Measurements from ENCODE around the gene HAT1. TPM values are rescaled to one million over a fixed set of nuclear protein-coding genes. Genes with fewer than 3 reads are reported as not detected.
"Not testable (repeated sequence)": the region's sequence is repeated elsewhere in the genome, so short reads cannot be mapped to it uniquely, and the experiment has no call there.

The HAT1 gene
- total RNA-seq, 1 donor from 2014 or later = 35.1 TPM

DNA sequence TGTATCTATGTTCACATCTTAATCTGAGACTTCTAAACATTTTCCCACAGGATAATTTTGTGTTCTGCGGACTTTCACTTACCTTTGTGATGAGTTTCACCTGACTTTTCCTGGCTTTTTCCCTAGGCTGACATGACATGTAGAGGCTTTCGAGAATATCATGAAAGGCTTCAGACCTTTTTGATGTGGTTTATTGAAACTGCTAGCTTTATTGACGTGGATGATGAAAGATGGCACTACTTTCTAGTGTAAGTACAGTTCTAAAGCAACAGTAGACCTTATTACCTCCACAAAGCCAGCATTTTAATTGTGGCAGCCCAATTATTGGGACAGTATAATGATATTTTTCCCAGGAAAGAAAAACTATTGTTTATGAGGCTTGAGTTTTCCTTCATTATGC, 43.4 kb downstream of the HAT1 start:
- DNase-seq = no peak
- intact Hi-C loops (cut with micrococcal nuclease) = no loop called here
- ATAC-seq = no peak

DNA sequence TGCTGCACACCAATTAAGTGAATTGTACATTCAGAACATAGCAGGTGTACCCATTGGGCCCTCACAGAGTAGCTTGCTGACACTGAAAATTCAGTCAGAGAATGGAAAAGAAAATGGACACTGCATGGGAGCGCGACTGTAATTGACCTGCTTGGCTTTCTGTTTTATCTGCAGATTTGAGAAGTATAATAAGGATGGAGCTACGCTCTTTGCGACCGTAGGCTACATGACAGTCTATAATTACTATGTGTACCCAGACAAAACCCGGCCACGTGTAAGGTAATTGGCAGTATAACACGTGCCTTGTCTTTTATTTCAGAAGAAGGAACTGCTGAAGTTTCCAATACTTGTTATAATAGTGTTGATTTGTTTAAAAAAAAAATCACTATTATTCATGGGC, 44.0 kb downstream of the HAT1 start:
- ATAC-seq = no peak
- DNase-seq = no peak
- intact Hi-C loops (cut with micrococcal nuclease) = no loop called here

DNA sequence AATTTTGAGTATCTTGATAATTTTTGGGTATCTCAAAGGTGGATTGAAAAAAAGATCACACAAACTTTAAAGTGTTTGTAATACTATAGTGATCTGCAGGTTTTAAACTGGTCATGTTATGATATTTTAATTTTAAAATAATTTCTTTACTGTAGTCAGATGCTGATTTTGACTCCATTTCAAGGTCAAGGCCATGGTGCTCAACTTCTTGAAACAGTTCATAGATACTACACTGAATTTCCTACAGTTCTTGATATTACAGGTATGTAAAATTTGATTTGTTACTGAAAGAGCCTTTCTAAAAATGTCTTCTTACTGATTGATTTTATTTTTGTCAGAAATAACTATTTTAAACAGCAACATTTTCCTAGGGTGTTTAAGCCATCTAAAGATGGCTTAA, 44.4 kb downstream of the HAT1 start:
- ATAC-seq (no peak), DNase-seq (no peak)
- intact Hi-C loops (cut with micrococcal nuclease) = no loop called here

DNA sequence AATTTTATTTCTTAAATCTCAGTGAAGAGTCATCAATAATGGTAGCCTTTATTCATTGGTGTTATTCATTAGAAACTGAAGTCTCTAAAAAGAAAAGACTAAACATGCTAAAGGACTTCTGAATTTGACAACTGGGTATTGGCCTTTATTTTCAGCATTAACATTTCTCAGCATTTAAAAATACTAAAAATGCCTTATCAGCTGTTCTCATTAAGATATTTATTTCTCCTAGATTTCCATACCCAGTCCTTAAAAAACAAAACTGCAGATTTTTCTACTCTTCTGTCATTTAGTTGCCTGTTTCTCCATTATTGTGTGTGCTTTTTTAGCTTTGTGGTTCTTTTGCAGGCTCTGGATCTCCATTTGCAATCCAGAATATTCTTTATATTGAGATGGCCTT, 46.2 kb downstream of the HAT1 start:
- intact Hi-C loops (cut with micrococcal nuclease) = no loop called here
- ATAC-seq = no peak
- no peak for DNase-seq

DNA sequence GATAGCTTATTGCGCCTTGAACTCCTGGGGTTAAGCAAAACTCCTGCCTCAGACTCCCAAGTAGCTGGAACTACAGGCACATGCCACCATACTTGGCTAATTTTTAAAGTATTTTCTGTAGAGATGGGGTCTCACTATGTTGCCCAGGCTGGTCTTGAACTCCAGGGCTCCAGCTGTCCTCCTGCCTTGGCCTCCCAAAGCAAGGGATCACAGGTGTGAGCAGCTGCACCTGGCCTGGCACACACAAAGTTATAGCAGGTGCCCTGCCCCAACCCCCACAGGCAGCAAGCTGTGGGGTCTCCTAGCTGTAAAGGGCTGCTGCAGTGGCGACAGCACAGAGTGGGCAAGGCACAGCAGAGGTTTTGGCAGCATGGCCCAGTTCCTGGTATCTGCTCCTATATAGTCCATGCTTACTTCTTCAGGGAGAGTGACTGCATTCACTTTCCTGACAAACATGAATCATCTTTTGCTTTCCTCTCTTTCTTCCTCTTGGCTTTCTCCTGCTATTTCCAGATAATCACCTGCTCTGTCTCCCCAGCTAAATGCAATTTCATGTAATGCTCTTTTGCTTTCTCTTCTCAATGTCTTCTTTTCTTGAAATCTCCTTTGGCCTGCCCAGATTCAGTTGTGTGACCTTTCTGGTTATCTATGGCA, 50.2 kb downstream of the HAT1 start:
- no peak for ATAC-seq
- DNase-seq = no peak
- intact Hi-C loops (cut with micrococcal nuclease) = no loop called here

DNA sequence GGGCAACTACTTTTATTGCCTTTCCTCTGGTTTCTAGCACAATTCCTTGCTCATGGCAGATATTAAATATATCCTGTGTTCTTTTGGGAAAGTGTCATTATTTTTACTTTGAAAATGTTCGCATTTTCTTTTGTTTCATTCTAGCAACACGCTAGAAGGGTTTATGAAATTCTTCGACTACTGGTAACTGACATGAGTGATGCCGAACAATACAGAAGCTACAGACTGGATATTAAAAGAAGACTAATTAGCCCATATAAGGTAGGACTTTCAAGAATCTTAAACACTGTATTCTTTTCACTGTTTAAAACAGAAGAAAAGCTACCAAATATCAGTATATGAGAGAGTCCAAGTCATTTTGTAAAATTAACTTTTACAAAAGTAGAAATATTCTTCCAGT, 56.8 kb downstream of the HAT1 start:
- DNase-seq (no peak), ATAC-seq (no peak)
- intact Hi-C loops (cut with micrococcal nuclease) = no loop called here

DNA sequence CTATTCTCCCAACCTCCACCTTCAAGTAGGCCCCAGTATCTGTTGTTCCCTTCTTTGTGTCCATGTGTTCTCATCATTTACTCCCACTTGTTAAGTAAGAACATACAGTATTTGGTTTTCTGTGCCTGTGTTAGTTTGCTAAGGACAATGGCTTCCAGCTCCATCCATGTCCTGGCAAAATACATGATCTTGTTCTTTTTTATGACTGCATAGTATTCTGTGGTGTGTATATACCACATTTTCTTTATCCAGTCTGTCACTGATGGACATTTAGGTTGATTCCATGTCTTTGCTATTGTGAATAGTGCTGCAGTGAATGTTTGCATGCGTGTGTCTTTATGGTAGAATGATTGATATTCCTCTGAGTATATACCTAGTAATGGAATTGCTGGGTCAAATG, 61.7 kb downstream of the HAT1 start:
- intact Hi-C loops (cut with micrococcal nuclease) = loop anchor here (10.0 kb wide), 1 partner anchor 239 kb away; no protein-coding TSS in a partner anchor
- DNase-seq, ATAC-seq: not testable (repeated sequence)

DNA sequence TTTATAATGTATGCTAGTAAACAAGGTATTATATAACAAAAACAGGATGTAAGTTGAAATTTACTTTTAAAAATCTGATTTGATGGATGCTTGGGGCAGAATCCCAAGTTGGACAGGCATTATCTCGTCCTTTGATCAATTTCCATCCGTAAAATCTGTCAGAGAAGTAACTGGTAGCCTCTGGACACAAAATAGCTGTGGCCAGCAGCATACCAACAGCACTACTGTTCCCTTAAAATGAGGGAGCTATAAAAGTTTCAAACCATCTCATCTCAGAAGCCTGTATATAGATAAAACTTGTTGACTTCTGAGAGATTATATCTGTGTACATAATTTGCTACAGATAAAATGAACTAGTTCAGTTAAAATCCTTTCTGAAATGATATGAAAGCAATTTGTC, 62.8 kb downstream of the HAT1 start:
- ATAC-seq (no peak), DNase-seq (no peak)
- intact Hi-C loops (cut with micrococcal nuclease) = loop anchor here (10.0 kb wide), 1 partner anchor 240 kb away; no protein-coding TSS in a partner anchor

DNA sequence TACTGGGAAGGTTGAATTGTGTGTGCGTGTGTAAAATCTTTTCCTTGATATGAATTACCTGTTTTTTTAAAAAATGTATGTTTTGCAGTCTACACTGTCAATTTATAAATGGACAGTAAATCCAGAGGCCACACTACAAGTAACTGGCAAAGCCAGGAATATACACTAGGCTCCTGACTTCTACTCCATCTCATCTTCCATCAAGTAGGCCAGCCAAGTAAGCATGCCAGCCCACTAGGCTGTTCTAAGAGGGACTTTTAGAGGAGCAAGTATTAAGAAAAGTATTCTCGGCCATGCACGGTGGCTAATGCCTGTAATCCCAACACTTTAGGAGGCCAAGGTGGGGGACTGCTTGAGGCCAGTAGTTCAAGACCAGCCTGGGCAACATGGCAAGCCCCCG, 64.5 kb downstream of the HAT1 start:
- ATAC-seq (no peak), DNase-seq (no peak)
- intact Hi-C loops (cut with micrococcal nuclease) = loop anchor here (10.0 kb wide), 1 partner anchor 242 kb away; no protein-coding TSS in a partner anchor

DNA sequence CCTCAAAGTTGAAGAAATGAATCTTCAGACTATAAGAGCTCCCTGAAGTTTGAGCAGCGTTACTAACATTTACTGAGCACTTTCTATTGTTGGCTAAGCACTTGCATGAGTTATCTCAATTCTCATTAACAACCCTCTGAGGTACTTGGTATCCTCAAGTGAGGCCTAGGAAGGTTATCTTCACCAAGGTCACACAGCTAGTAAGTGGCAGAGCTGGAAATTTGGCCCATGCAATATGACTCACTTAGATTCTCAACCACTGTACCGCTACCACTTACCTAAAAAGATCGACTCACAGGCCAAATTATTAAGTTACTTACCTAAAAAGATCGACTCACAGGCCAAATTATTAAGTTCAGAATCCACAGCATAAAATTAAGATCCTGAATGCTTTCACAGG, 68.8 kb downstream of the HAT1 start:
- ATAC-seq (peak; percentile 87), DNase-seq (no peak)
- intact Hi-C loops (cut with micrococcal nuclease) = no loop called here

DNA sequence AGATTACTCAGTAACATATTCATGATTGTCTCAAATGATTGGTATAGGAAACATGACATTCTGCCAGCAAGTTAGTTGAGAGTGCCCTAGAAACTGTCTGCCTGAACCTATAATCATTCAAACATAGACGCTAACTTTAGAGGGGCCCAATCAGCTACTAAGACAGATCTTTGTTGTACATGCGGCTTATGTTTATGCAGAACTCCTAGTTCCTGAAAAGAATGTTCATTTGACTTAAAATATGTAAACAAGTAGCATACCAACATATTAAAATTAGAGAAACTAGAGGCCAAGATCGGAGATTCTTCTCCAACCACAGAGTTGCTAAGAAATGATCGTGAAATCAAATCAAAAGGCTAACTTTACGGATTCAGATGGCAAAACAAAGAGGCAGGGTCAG, 73.3 kb downstream of the HAT1 start:
- ATAC-seq (no peak), DNase-seq (no peak)
- intact Hi-C loops (cut with micrococcal nuclease) = no loop called here

DNA sequence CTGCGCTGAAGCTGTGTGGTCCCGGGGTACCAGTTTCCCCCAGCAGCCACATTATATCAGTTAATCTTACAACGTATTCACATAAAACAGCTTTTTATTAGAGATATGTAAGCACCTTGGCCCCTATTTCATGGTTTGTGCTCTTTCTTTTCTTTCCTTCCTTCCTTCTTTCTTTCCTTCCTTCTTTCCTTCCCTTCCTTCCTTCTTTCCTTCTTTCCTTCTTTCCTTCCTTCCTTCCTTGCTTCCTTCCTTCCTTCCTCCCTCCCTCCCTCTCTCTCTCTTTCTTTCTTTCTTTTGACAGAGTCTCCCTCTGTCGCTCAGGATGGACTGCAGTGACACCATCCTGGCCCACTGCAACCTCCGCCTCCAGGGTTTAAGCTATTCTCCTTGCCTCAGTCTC, 73.8 kb downstream of the HAT1 start:
- no peak for ATAC-seq
- intact Hi-C loops (cut with micrococcal nuclease) = no loop called here
- DNase-seq = no peak

DNA sequence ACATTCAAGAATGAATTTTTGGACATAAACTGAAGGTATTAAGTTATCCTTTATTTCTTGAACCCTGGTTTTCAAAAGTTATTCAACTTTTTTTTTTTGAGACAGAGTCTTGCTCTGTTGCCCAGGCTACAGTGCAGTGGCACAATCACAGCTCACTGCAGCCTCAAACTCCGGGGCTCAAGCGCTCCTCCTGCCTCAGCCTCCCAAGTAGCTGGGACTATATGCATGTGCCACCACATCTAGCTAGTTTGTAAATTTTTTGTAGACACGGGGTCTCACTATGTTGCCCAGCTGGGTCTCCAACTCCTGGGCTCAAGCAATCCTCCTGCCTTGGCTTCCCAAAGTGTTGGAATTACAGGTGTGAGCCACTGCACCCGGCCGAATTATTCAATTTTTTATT, 74.8 kb downstream of the HAT1 start:
- intact Hi-C loops (cut with micrococcal nuclease); DNase-seq; ATAC-seq: not testable (repeated sequence)

DNA sequence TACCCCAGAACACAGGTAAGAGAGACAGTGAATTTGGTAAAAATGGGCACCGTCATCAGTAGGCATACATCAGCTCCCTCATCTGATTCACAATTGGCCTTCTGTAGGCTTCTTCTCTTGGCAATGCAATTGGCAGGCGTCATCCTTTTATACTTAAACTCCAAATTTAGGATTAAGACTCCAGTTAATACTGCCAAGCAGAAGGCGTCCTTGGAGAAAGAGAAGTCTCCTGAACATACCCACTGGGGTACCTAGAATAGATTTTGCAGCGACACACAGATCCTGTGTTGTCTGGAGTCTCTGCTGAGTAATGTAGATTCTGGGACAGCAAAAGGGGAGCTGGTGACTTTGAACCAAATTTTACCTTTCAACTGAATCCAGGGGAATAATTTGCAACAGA, 76.9 kb downstream of the HAT1 start:
- no peak for ATAC-seq
- intact Hi-C loops (cut with micrococcal nuclease) = no loop called here
- DNase-seq = no peak

DNA sequence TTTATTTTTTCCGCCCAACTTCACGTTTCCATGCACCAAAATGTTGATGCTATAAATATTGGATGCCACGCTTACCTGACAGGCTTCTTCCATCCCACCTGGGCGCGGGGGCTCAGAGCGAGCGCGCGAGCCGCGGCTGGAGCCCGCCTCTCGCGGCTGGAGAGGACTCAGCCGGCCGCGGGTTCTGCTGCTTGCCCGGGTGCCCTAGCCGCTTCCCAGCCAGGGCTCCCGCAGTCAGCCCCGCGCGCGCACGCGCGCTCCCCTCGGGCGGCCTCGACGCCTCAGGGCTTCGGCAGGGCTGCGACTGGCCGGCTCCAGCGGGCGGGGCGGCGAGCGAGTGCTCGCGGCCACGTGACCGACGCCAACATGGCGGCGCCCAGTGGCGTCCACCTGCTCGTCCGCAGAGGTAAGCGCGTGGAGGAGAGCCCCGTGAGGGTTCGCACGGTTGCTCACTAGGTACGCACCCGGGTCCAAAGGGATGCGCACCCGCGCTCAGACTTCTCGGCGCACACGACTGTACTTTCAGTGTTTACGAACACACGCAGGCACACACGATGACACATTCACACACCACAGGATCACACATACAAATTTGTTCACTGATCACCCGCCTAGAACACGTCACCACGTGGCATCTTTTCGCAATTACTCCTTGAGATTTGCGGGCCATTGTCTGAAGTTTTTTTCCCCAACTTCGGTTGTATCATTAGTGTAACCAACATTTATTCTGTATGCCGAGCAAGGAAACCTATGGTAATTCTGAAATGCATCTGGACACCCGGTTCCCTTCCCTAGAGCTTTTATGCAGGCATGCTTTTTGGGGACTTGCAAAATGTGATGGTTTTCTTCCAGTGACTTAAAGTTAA, 77.6 kb downstream of the HAT1 start, which contains the start of gene METAP1D:
METAP1D (plus strand) TSS at position 350 of the 866 bp plus-strand sequence; CDS start at position 367, 17 bp downstream.
- DNase-seq (peak; percentile 95), ATAC-seq (peak; percentile 100)
- intact Hi-C loops (cut with micrococcal nuclease) = no loop called here

DNA sequence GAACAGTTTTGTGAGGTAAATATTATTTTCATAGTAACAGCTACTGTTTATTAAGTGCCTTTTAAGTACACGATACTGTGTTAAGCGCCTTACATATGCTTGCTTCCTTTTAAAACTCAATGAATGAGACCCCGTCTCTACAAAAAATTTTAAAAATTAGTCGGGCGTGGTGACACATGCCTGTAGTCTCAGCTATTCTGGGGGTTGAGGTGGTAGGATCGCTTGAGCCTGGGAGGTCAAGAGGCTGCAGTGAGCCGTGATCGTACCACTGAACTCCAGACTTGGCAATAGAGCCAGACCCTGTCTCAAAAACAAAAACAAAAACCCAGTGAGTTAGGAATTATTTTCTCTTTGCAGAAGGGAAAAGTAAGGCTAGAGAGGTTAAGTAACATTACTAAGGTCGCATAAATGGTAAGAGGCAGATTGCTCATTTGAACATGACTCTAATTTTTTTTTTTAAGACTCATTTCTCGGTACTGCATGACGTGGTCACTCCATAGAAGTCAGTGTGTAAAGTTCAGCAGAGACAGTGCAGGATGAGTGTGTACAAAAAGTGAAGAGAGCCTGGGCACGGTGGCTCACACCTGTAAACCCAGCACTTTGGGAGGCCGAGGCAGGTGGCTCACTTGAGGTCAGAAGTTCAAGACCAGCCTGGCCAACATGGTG, 78.6 kb downstream of the HAT1 start:
- intact Hi-C loops (cut with micrococcal nuclease) = no loop called here
- ATAC-seq = no peak
- DNase-seq = no peak

DNA sequence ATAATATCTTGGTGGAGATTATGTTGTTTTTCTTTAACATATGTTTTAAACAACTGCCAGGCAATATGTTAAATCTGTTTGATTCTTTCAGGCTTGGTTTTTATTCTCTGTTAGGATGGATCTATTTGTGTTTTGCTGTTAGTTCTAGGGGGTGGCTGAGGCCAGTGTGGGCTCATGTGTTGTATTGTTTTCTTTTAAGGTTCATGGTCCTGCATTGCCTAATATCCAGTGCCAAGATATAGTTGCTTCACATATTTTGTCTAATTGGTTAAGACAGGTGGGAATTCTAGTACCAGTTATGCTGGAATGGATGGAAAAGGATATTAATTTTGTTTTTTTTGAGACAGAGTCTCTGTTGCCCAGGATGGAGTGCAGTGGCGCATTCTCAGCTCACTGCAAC, 85.1 kb downstream of the HAT1 start:
- DNase-seq (no peak), ATAC-seq (no peak)
- intact Hi-C loops (cut with micrococcal nuclease) = no loop called here

DNA sequence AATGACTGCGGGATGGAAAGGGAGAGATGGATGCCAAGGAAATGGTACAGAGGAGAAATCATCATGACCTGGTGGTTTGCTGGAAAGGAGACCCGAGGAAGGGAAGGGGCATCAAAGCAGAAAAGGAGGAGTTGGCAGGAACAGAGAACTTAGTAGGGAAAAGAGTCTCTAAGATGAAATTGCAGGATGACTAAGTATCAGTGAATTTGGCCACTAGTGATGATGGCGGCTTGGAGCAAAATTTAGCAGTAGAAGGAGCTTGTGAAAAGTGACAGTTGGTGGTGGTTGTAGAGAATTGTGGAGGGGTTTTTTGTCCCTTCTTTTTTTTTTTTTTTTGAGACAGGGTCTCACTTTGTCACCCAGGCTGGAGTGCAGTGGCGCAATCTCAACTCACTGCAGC, 87.6 kb downstream of the HAT1 start:
- no peak for ATAC-seq
- intact Hi-C loops (cut with micrococcal nuclease) = no loop called here
- no peak for DNase-seq

DNA sequence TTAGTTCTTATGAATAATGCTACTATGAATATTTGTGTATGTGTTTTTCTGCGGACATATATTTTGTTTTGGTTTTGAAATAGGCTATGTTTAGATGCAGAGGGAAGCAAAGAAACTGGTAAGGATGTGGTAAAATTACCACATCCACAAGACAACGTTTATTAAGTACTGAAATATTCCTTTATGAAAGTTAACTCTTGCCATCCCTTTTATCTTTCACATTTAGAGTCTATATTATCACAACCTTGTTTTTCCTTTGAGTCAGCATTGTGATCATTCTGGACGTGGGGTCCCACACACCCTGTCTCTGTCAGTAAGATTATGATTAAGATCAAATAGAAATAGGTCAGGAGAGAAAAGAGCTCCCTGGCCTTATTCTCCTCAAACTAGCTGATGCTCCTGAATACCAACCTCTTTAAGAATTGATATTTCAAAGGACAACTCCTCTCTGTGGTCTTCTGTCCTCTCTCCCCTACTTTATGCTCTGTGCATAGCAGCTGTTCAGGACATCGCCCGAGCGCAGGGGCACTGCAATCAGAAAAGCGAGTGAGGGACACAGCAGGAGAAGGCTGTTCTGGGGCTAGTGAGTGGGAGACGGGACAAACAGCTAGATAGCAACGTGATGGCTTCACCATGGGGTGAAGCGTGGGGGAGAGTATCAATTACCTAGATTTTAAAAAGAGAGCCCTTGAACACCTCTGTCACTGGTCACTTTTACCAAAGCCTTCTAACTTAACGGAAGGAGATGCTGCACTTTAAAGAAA, 89.7 kb downstream of the HAT1 start:
- intact Hi-C loops (cut with micrococcal nuclease) = no loop called here
- ATAC-seq = no peak
- DNase-seq = no peak

All from left ventricle myocardium superior (tissue), 1 donor.